Chondrocyte (in vitro differentiated cells): ENCODE measurements around the gene SCARF1. TPM values are rescaled to one million over a fixed set of nuclear protein-coding genes. Genes with fewer than 3 reads are reported as not detected.

Experiments used
- DNase-seq: peaks from one replicate; pipeline ENCODE4 v3.0.0; 2021; ENCODE audit warnings: mixed read lengths, low spot score
- H3K27ac Mint-ChIP-seq: one replicate; pipeline ENCODE4 v1.8.0; 2021; ENCODE audit warnings: mild to moderate bottlenecking, moderate library complexity, mixed read lengths; ENCODE audit not compliant: unreplicated experiment
- H3K27me3 Mint-ChIP-seq: 2 replicates; pipeline ENCODE4 v1.8.0; 2021; ENCODE audit warnings: low read depth, mixed read lengths
- H3K36me3 Mint-ChIP-seq: 2 replicates; pipeline ENCODE4 v1.8.0; 2021; ENCODE audit warnings: low read depth, mixed read lengths
- H3K4me1 Mint-ChIP-seq: 2 replicates; pipeline ENCODE4 v1.8.0; 2021; ENCODE audit warnings: low read depth, mild to moderate bottlenecking, mixed read lengths
- H3K4me3 Mint-ChIP-seq: one replicate; pipeline ENCODE4 v1.8.0; 2021; ENCODE audit warnings: mild to moderate bottlenecking, moderate library complexity, mixed read lengths; ENCODE audit not compliant: unreplicated experiment
- H3K9me3 Mint-ChIP-seq: 2 replicates; pipeline ENCODE4 v1.8.0; 2021; ENCODE audit warnings: low read depth, mixed read lengths
- total RNA-seq: library from RNA; stranded (reverse); gene quantifications from 3 replicates; pipeline ENCODE4 v1.2.1, GENCODE V29; 2021
- TF ChIP-seq, protein P1 (sequence below): fragments of 200-600 bp; sonication (generic); IDR thresholded peaks from 2 replicates; pipeline ENCODE4 v1.5.0; 2021; ENCODE audit warnings: antibody characterized with exemption, mild to moderate bottlenecking, moderate library complexity

The SCARF1 gene
- total RNA-seq, 1 donor from 2014 or later = 0.42 TPM

- TF ChIP-seq, protein P1, sequence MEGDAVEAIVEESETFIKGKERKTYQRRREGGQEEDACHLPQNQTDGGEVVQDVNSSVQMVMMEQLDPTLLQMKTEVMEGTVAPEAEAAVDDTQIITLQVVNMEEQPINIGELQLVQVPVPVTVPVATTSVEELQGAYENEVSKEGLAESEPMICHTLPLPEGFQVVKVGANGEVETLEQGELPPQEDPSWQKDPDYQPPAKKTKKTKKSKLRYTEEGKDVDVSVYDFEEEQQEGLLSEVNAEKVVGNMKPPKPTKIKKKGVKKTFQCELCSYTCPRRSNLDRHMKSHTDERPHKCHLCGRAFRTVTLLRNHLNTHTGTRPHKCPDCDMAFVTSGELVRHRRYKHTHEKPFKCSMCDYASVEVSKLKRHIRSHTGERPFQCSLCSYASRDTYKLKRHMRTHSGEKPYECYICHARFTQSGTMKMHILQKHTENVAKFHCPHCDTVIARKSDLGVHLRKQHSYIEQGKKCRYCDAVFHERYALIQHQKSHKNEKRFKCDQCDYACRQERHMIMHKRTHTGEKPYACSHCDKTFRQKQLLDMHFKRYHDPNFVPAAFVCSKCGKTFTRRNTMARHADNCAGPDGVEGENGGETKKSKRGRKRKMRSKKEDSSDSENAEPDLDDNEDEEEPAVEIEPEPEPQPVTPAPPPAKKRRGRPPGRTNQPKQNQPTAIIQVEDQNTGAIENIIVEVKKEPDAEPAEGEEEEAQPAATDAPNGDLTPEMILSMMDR = no peak
- DNase-seq = no peak
- H3K27me3 Mint-ChIP-seq = peaks cover 3% of the 10 kb centered on the region
- no peaks in the 10 kb centered on the region for H3K9me3 Mint-ChIP-seq
- H3K27ac Mint-ChIP-seq = no peak overlapping the region
- H3K36me3 Mint-ChIP-seq = no peaks in the 10 kb centered on the region
- no peak overlapping the region for H3K4me3 Mint-ChIP-seq
- no peaks in the 10 kb centered on the region for H3K4me1 Mint-ChIP-seq
Observed at GRCh38 chr17:1635675-1636465, 9.7 kb downstream of the SCARF1 start.

DNA sequence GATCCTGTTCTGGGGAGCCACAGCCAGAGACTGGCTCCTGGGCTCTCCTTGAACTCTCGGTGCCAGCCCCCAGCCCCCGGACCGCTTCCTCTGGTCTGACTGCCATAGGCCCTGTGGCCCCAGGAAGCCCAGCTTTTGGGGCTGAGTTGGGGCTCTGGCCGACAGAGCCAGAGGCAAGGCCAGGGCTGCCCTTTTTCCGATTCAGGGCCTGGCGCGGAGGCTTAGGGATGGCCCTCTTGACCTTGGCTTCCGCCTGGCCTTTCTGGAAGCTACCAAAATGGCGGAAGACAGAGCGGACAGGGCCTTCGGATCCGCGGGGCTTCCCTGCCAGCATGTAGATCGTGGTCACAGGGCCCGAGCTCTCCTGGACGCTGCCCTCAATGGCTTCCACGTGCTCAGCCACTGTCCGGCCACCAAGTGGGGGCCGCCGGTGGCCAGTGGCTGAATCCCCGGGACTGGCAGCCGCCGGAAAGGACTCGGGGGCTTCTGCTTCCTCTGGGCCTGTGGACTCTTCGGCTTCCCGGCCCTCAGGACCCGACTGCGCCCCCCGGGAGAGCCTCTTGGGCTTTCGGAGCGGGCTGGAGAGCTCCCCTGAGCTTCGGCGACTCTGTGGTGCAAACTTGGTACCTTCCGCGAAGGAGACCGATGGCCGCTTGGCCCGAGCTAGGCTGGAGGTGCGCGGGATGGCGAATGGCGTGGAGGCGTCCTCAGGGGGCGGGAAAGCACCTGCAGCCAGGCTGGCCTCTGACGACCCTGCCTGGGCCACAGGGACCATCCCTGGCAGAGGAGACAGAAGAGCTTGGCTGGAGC is 10.5 kb downstream of the SCARF1 start:
- DNase-seq = no peak
- TF ChIP-seq, protein P1 = no peak
- H3K27ac Mint-ChIP-seq = no peak overlapping the region
- no peak overlapping the region for H3K4me3 Mint-ChIP-seq
- H3K27me3 Mint-ChIP-seq = peaks cover 3% of the 10 kb centered on the region
- H3K4me1 Mint-ChIP-seq = peaks cover 3% of the 10 kb centered on the region
- no peaks in the 10 kb centered on the region for H3K36me3 Mint-ChIP-seq
- H3K9me3 Mint-ChIP-seq = no peaks in the 10 kb centered on the region

GRCh38 chr17:1630662-1631061 is 14.9 kb downstream of the SCARF1 start:
- Mint-ChIP-seq H3K4me3 (no peak overlapping the region), H3K27me3 (peaks cover 6% of the 10 kb centered on the region), H3K27ac (no peak overlapping the region), H3K4me1 (peaks cover 7% of the 10 kb centered on the region), H3K9me3 (no peaks in the 10 kb centered on the region), H3K36me3 (no peaks in the 10 kb centered on the region)
- DNase-seq = no peak
- TF ChIP-seq, protein P1 = no peak

DNA sequence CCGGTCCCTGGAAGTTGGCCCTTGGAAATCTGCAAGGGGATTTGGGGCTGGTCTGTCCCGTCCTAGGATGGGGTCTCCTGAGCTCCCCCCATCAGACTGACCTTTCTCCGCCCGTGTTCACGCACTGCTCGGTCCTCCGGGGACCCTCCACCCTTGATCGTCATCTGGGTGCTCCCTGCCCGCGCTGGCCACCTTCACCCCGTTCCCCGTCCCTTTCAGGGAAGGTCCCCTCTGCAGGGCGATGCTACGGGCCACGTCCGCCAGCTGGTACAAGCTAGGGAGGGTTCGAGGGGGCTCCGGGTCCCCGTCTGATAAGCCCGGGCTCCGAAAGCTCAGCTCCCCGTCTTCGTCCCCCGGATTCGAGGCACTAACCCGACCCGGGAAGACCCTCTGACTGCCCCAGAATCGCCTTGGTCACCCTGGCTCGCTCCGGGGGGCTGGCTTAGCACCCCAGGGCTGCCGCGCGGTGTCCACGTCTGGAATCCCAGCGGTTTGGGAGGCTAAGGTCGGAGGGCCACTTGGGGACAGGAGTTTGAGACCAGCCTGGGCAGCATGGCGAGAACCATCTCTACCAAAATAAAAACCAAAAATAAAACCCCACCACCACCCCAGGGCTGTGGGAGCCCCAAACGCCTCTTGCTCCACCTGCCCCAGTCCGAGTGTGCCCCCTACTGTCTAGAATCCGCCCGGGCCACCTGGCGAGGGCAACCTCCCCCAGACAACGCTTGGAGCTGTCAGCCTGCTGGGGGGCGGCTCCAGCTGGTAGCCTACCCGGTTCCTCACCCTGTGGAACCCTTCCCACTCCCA is 15.8 kb downstream of the SCARF1 start:
- no peaks in the 10 kb centered on the region for H3K36me3 Mint-ChIP-seq
- H3K9me3 Mint-ChIP-seq = no peaks in the 10 kb centered on the region
- H3K4me1 Mint-ChIP-seq = peaks cover 7% of the 10 kb centered on the region
- peaks cover 6% of the 10 kb centered on the region for H3K27me3 Mint-ChIP-seq
- TF ChIP-seq, protein P1 = peak; percentile 75
- H3K4me3 Mint-ChIP-seq = peak overlapping the region; percentile 68
- H3K27ac Mint-ChIP-seq = no peak overlapping the region
- no peak for DNase-seq
